CD4-positive, alpha-beta memory T cell (primary cell): ENCODE data around the gene SUN5. TPM values are rescaled to one million over a fixed set of nuclear protein-coding genes. Genes with fewer than 3 reads are reported as not detected.

Experiments
- CTCF ChIA-PET: fragments of 350-600 bp; sonication (Branson Sonifier 250); formaldehyde crosslinking; loops from one replicate; lab custom pipeline; 2021; ENCODE audit warnings: inconsistent platforms; ENCODE audit not compliant: partially characterized antibody; lab: Charles Lee
- POLR2A ChIA-PET: fragments of 350-600 bp; sonication (Branson Sonifier 250); formaldehyde crosslinking; loops from one replicate; lab custom pipeline; 2021; ENCODE audit not compliant: partially characterized antibody; lab: Charles Lee
- DNase-seq, 5 donors: peaks; one replicate each; pipeline versions ENCODE4 v3.0.0 to v3.0.0-alpha.2; 2020 to 2022; ENCODE audit warnings: mixed read lengths in 1 of 5
- H3K27ac ChIP-seq: one replicate; pipeline ENCODE4 v1.7.0; 2013; ENCODE audit warnings: low read depth, low read length
- H3K27me3 ChIP-seq: 2 replicates; pipeline ENCODE4 v1.7.0; 2013; ENCODE audit warnings: mild to moderate bottlenecking, low read length, moderate library complexity; ENCODE audit not compliant: insufficient read depth
- H3K36me3 ChIP-seq: 2 replicates; pipeline ENCODE4 v1.7.0; 2013; ENCODE audit warnings: mild to moderate bottlenecking, low read length, moderate library complexity; ENCODE audit not compliant: insufficient read depth
- H3K4me1 ChIP-seq: 2 replicates; pipeline ENCODE4 v1.7.0; 2013; ENCODE audit warnings: mild to moderate bottlenecking, low read length, moderate library complexity; ENCODE audit not compliant: insufficient read depth
- H3K4me3 ChIP-seq, 2 donors: one replicate each; pipeline ENCODE4 v1.7.0; 2013; ENCODE audit warnings: low read length in 2 of 2, mild to moderate bottlenecking in 1 of 2
- H3K9me3 ChIP-seq, 2 donors: one replicate each; pipeline ENCODE4 v1.7.0; 2013; ENCODE audit warnings: low read length in 2 of 2, control low read depth in 1 of 2; ENCODE audit not compliant: control insufficient read depth in 1 of 2
- H3K27ac Mint-ChIP-seq, 7 donors: one replicate each; pipeline ENCODE4 v1.8.0; 2020 to 2021; ENCODE audit warnings: mixed read lengths in 7 of 7, mild to moderate bottlenecking in 6 of 7, inconsistent platforms in 3 of 7, moderate library complexity in 3 of 7
- H3K27me3 Mint-ChIP-seq, 2 donors: one replicate each; pipeline ENCODE4 v1.8.0; 2020 to 2021; ENCODE audit warnings: mixed read lengths in 2 of 2
- H3K36me3 Mint-ChIP-seq, 2 donors: one replicate each; pipeline ENCODE4 v1.8.0; 2020 to 2021; ENCODE audit warnings: mixed read lengths in 2 of 2, inconsistent platforms in 1 of 2, mild to moderate bottlenecking in 1 of 2
- H3K4me1 Mint-ChIP-seq, 4 donors: one replicate each; pipeline ENCODE4 v1.8.0; 2020 to 2021; ENCODE audit warnings: mixed read lengths in 4 of 4, mild to moderate bottlenecking in 1 of 4
- H3K4me3 Mint-ChIP-seq, 8 donors: one replicate each; pipeline ENCODE4 v1.8.0; 2020 to 2021; ENCODE audit warnings: mixed read lengths in 8 of 8, mild to moderate bottlenecking in 7 of 8, moderate library complexity in 6 of 8, inconsistent platforms in 3 of 8
- H3K9me3 Mint-ChIP-seq, 8 donors: one replicate each; pipeline ENCODE4 v1.8.0; 2020 to 2021; ENCODE audit warnings: mixed read lengths in 8 of 8, mild to moderate bottlenecking in 5 of 8, inconsistent platforms in 3 of 8, moderate library complexity in 1 of 8
- intact Hi-C: fragments of 100-400 bp; cut with micrococcal nuclease; formaldehyde crosslinking; loops from one replicate; pipeline ENCODE4 v1.15.1; 2023
- polyA plus RNA-seq, 2 donors: library from polyadenylated mRNA; unstranded; fragments of 300-500 nt; fragmentation: Illumina TruSeq; gene quantifications; one replicate each; pipeline ENCODE4 v1.2.3, GENCODE V29; 2021
- total RNA-seq, 2 experiments: library from RNA; stranded (reverse); gene quantifications; one replicate each; pipeline ENCODE4 v1.2.3, GENCODE V29; 2021

The SUN5 gene
- total and polyA plus RNA-seq, 4 experiments from 2014 or later, result not detected

DNA sequence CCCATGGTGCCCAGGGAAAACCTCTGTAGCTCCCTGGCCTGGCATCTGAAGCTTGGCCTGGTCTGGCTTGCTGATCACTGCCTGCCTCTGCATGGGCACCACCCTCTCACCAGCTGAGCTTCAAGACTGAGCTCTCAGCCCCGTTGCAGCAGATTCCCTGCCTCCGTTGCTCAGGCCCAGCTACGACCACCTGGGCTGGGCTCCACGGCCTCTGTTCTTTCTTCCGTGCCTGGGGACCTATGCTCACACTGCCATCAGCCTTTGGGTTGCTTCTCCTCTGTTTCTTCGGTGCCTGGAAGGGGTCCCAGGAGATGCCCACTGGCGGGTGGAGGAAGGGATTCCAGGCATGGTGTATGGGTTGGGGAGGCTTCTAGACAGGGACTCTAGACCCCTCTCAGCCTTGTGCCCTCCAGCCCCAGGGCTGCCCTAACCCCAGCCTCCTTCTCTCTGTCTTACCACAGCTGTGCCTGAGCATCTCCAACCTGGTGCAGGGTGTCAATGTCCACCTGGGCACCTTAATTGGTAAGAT is 12.4 kb upstream of the SUN5 start:
- intact Hi-C loops, result no loop called here
- DNase-seq, result no peak
- H3K36me3 ChIP-seq, result no peaks in the 10 kb centered on the region
- H3K36me3 Mint-ChIP-seq, result no peaks in the 10 kb centered on the region
- H3K27me3 ChIP-seq, result no peaks in the 10 kb centered on the region
- H3K9me3 Mint-ChIP-seq, result no peaks in the 10 kb centered on the region
- H3K27me3 Mint-ChIP-seq, result no peaks in the 10 kb centered on the region
- H3K4me3 Mint-ChIP-seq, result no peak overlapping the region
- H3K4me1 Mint-ChIP-seq, result peaks cover 0 to 16% (median 9%) of the 10 kb centered on the region in 4 donors
- H3K27ac Mint-ChIP-seq, result no peak overlapping the region
- ChIA-PET CTCF (no interaction called here), POLR2A (no interaction called here)
- H3K4me3 ChIP-seq, result no peak overlapping the region
- no peak overlapping the region for H3K27ac ChIP-seq
- no peaks in the 10 kb centered on the region for H3K4me1 ChIP-seq
- no peaks in the 10 kb centered on the region for H3K9me3 ChIP-seq

DNA sequence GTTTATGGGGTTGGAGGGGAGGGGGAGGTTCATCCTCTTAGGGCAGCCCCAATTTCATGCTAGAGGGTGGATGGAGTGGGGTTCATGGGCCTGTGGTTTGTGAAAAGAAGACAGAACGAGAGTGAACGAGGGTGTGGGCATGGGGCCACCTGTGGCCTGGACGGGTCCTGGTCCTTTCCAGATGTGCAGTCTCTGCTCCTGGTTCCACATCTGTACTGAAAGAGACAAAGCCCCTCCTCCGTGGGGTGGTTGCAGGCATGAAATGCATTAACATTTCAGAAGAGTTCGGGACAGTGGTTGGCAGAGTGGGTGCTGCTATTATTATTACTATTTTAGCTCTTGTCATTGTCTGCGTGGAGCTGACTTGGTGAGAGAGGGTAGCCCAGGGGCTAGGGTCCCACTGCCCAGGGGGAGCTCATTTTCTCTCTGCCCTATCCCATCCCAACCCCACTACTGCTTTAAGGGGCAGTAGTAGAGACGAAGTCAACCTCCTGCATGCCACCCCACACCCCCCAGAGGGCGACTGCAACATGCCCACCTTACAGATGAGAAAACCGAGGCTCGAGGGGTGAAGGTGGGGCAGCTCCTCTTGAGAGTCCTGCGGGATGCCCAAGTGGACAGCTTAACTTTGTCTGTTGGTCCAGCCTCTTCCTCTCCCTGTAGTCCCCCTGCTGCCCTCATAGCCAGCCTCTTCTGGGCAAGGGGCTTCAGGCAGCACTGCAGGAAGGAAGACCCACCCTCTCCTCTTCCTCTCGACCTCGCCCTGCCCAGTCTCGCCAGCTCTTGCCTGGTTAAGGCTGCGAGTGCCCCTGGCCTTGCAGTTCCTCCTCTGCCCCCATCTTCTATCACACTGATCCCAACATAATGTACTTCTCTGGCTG is 11.7 kb upstream of the SUN5 start:
- H3K27ac Mint-ChIP-seq, result no peak overlapping the region
- H3K4me3 Mint-ChIP-seq, result no peak overlapping the region
- H3K9me3 Mint-ChIP-seq, result no peaks in the 10 kb centered on the region
- no peaks in the 10 kb centered on the region for H3K4me1 ChIP-seq
- no peaks in the 10 kb centered on the region for H3K9me3 ChIP-seq
- intact Hi-C loops, result no loop called here
- no peaks in the 10 kb centered on the region for H3K27me3 ChIP-seq
- H3K27ac ChIP-seq, result no peak overlapping the region
- H3K36me3 Mint-ChIP-seq, result no peaks in the 10 kb centered on the region
- H3K27me3 Mint-ChIP-seq, result no peaks in the 10 kb centered on the region
- H3K4me1 Mint-ChIP-seq, result peaks cover 0 to 14% (median 9%) of the 10 kb centered on the region in 4 donors
- no peaks in the 10 kb centered on the region for H3K36me3 ChIP-seq
- DNase-seq, result no peak
- POLR2A ChIA-PET, result no interaction called here
- no peak overlapping the region for H3K4me3 ChIP-seq
- CTCF ChIA-PET, result no interaction called here

DNA sequence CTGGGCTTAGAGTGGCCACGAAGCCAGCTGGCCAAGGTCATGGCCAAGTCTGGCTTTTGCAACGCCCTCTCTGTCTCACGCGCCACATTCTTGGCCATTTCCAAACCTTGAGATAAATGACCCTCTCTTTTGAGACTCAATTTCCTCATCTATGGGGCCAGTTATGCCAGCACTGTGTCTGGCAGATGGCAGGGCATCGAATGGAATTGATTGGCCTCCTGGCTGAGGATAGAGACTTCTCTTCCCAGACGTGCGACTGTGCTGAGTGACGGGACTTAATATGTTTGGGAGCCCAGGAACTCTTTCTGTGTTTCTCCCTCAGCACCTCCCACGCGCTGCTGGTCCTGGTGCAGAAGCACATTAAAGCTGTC is 10.9 kb upstream of the SUN5 start:
- Mint-ChIP-seq H3K27me3 (no peaks in the 10 kb centered on the region), H3K27ac (peak overlapping the region in 2 of 7 donors; percentile 36 to 48), H3K4me1 (peaks cover 0 to 14% (median 9%) of the 10 kb centered on the region in 4 donors), H3K4me3 (no peak overlapping the region), H3K36me3 (no peaks in the 10 kb centered on the region), H3K9me3 (no peaks in the 10 kb centered on the region)
- intact Hi-C loops, result no loop called here
- Histone ChIP-seq H3K4me3 (no peak overlapping the region), H3K9me3 (no peaks in the 10 kb centered on the region), H3K36me3 (no peaks in the 10 kb centered on the region), H3K27me3 (no peaks in the 10 kb centered on the region), H3K27ac (no peak overlapping the region), H3K4me1 (no peaks in the 10 kb centered on the region)
- ChIA-PET POLR2A (no interaction called here), CTCF (no interaction called here)
- no peak for DNase-seq

DNA sequence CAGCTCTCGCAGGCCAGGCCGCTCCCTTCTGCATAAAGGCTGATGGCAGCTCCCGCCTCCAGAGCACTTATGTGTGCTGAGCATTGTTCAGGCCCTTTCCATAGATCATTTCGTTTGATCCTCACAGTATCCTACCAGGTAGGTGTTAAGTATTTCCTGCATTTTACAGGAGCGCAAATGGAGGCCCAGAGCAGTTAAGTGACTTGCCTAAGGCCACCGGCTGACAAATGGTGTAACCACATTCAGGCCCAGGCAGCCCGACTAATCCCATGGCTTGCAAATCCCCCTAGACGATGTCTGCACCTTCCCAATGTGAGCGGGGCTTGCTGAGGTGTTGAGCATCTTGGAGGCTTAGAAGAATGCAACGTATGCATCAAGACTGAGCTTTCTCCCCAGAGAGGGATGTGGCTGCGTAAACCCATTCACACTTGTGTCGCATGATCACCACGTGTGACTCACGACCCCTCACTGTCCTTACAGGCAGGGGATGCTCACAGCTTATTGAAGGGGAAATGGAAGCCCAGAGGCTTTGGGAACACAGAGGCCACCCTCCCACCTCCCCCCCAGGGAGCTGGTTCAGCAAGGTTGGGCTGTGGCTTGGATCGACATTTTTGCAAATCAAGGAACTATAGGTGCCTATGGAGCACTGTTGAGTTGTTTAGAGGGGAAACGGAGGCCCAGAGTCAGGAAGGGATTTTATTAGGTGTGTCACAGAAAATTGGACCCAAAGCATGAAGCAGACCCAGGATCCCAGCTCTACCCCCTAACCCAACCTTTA is 10.3 kb upstream of the SUN5 start:
- Mint-ChIP-seq H3K36me3 (no peaks in the 10 kb centered on the region), H3K9me3 (no peaks in the 10 kb centered on the region), H3K27ac (peak overlapping the region in 1 of 7 donors; percentile 36), H3K4me1 (peaks cover 0 to 14% (median 9%) of the 10 kb centered on the region in 4 donors), H3K4me3 (no peak overlapping the region), H3K27me3 (no peaks in the 10 kb centered on the region)
- DNase-seq, result no peak
- ChIA-PET CTCF (no interaction called here), POLR2A (no interaction called here)
- Histone ChIP-seq H3K9me3 (no peaks in the 10 kb centered on the region), H3K36me3 (no peaks in the 10 kb centered on the region), H3K4me1 (no peaks in the 10 kb centered on the region), H3K27ac (no peak overlapping the region), H3K4me3 (no peak overlapping the region), H3K27me3 (no peaks in the 10 kb centered on the region)
- intact Hi-C loops, result no loop called here

DNA sequence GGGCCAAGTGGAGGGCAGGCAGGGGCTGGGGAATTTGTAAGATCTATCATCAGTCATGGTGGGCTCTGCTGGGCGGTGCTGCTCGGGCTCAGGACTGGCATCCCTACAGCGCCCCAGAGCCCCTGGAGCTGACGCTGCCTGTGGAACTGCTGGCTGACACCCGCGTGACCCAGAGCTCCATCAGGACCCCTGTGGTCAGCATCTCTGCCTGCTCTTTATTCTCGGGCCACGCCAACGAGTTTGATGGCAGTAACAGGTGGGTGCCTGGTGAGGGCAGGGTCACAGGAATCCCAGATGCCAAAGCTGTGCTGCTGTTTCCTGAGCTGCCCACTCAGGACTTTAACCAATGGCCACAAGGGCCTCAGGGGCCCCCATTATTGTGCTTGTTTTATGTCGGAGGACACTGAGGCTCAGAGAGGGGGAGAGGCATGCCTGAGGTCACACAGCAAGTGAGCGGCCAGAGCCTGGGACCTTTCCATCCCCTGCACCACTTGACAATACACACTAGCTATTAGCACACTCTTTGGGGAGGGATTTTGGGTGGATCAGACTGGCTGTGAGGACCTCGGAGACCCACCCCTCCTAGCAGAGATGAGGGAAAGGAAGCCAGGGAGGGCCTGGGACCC is 9.6 kb upstream of the SUN5 start:
- ChIA-PET POLR2A (no interaction called here), CTCF (interaction anchor here (1.3 kb wide), 1 partner anchor 47 kb away, joined by 3 read pairs; no protein-coding TSS in a partner anchor)
- Mint-ChIP-seq H3K27ac (no peak overlapping the region), H3K9me3 (no peaks in the 10 kb centered on the region), H3K27me3 (no peaks in the 10 kb centered on the region), H3K4me1 (peaks cover 0 to 14% (median 8%) of the 10 kb centered on the region in 4 donors), H3K36me3 (no peaks in the 10 kb centered on the region), H3K4me3 (no peak overlapping the region)
- intact Hi-C loops, result no loop called here
- no peaks in the 10 kb centered on the region for H3K9me3 ChIP-seq
- no peaks in the 10 kb centered on the region for H3K36me3 ChIP-seq
- no peak overlapping the region for H3K27ac ChIP-seq
- no peak for DNase-seq
- no peaks in the 10 kb centered on the region for H3K4me1 ChIP-seq
- H3K27me3 ChIP-seq, result no peaks in the 10 kb centered on the region
- H3K4me3 ChIP-seq, result no peak overlapping the region

DNA sequence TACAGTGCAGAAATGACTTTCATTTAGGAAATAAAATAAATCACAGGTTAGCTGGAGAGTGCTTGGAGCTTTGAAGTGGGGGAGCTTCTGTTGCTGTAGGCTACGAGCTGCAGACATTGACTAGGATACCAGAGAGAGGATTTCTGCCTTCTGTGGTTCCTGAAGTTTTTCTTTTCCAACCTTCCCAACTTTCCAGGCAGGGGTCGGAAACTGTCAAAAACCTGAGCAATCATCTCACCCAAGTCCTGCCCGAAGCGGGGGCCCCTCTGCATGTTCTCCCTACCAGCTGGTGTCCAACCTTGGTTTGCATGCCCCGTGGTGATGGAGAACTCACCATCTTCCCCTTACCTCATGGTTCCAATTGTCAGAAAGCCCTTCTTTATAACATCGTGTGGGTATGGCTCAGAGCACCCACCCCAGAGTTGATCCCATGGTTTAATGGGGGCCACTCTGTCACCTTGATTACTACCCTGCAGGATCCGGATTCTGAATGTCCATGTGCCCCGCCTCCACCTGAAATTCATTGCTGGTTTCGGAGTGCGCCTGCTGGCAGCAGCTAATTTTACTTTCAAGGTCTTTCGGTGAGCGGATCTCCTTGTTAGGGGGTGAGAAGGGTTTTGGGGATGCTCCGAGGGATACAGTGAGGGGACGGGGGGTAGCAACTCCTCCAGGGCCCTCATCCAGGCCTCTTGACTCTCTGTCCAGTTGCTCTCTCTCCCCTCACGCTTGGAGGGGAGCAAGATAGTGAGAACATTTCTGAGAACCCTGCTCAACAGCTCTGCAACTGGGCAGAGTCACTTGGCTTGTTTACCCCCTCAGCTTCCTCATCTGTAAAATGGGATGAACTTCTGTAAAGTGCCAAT is 8.3 kb upstream of the SUN5 start:
- no peaks in the 10 kb centered on the region for H3K36me3 Mint-ChIP-seq
- intact Hi-C loops, result no loop called here
- H3K27me3 ChIP-seq, result no peaks in the 10 kb centered on the region
- H3K27me3 Mint-ChIP-seq, result no peaks in the 10 kb centered on the region
- H3K9me3 Mint-ChIP-seq, result no peaks in the 10 kb centered on the region
- peak overlapping the region in 1 of 7 donors; percentile 12 for H3K27ac Mint-ChIP-seq
- H3K4me1 ChIP-seq, result no peaks in the 10 kb centered on the region
- H3K27ac ChIP-seq, result no peak overlapping the region
- CTCF ChIA-PET, result interaction anchor here (1.3 kb wide), 1 partner anchor 46 kb away, joined by 3 read pairs; no protein-coding TSS in a partner anchor
- no peak for DNase-seq
- H3K9me3 ChIP-seq, result no peaks in the 10 kb centered on the region
- peaks cover 0 to 12% (median 8%) of the 10 kb centered on the region in 4 donors for H3K4me1 Mint-ChIP-seq
- POLR2A ChIA-PET, result no interaction called here
- no peak overlapping the region for H3K4me3 ChIP-seq
- H3K36me3 ChIP-seq, result no peaks in the 10 kb centered on the region
- H3K4me3 Mint-ChIP-seq, result no peak overlapping the region
